Prostate gland (tissue), 2 donors: Measurements from ENCODE around the gene DACH1. TPM values are rescaled to one million over a fixed set of nuclear protein-coding genes. Genes with fewer than 3 reads are reported as not detected.

ENCODE experiments used
- DNase-seq: peaks from one replicate; pipeline ENCODE4 v3.0.0-alpha.2; 2019; ENCODE audit warnings: low spot score
- H3K27ac ChIP-seq, 2 donors: fragments of 200-600 bp; sonication (generic); 2 replicates each; pipeline ENCODE4 v1.5.1; 2017 to 2019
- H3K27me3 ChIP-seq: fragments of 200-600 bp; sonication (generic); replicated peaks from 2 replicates; pipeline ENCODE4 v1.5.1; 2019; ENCODE audit not compliant: insufficient read depth
- H3K36me3 ChIP-seq, 2 donors: fragments of 200-600 bp; sonication (generic); 1 replicate in 1 of 2; 2 replicates in 1 of 2; pipeline versions ENCODE4 v1.5.1 to v1.8.1; 2017 to 2019
- H3K4me1 ChIP-seq: fragments of 200-600 bp; sonication (generic); replicated peaks from 2 replicates; pipeline ENCODE4 v1.5.1; 2019
- H3K4me3 ChIP-seq, 2 donors: fragments of 200-600 bp; sonication (generic); 2 replicates each; pipeline ENCODE4 v1.5.1; 2017 to 2019
- H3K9me3 ChIP-seq: fragments of 200-600 bp; sonication (generic); 2 replicates; pipeline ENCODE4 v1.5.1; 2017
- POLR2A ChIP-seq: fragments of 450-650 bp; IDR thresholded peaks from one replicate; pipeline ENCODE4 v1.6.1; 2016; ENCODE audit warnings: antibody characterized with exemption, mild to moderate bottlenecking
- POLR2AphosphoS5 ChIP-seq: sonication (generic); formaldehyde crosslinking; IDR thresholded peaks from one replicate; pipeline ENCODE4 v1.6.1; 2017; ENCODE audit warnings: antibody characterized with exemption
- WGBS: methylation state at CpG from one replicate; pipeline ENCODE4 v1.1.5; 2018; 5-methylcytosine and 5-hydroxymethylcytosine counted together
- intact Hi-C: fragments of 100-400 bp; cut with DNase I; formaldehyde crosslinking; loops from one replicate; pipeline ENCODE4 v1.14.2; 2022
- total RNA-seq, 2 donors: library from RNA; depleted of rRNA; stranded (reverse); fragments of >200 nt; gene quantifications; one replicate each; pipeline ENCODE4 v1.1.0, GENCODE V29; 2016
- TF ChIP-seq, protein P1 (sequence below), 4 experiments: fragments of 200-600 bp in 2 of 4; fragments of 450-650 bp in 2 of 4; sonication (generic) in 2 of 4; IDR thresholded peaks; 1 replicate in 3 of 4; 2 replicates in 1 of 4; pipeline ENCODE4 v1.5.1; 2016 to 2019; ENCODE audit warnings: antibody characterized with exemption in 4 of 4, mild to moderate bottlenecking in 2 of 4, moderate library complexity in 2 of 4

The DACH1 gene
- total RNA-seq, 2 donors from 2014 or later, result 14.6 to 18.0 TPM

DNA sequence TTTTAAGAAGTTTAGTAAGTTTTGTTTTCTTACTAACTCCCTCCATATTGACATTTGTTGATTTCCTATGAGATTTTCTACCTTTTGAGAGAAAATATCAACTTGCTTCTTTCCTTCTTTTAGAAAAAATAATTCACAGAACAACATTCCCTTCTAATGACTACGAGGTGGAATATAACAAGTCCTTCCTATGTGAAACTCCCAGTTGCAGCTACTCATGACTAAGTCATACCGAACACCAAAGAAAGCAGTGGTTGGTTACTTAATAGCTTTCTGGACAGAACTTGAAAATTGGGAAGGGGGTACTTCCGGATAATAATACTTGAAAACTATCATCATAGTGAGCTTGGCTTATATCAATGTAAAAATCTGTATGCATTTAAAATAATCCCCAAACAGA is 144.8 kb downstream of the DACH1 start:
- Histone ChIP-seq H3K27me3 (no peaks in the 10 kb centered on the region), H3K4me3 (no peak overlapping the region), H3K4me1 (no peaks in the 10 kb centered on the region), H3K27ac (no peak overlapping the region), H3K36me3 (no peaks in the 10 kb centered on the region), H3K9me3 (no peaks in the 10 kb centered on the region)
- TF ChIP-seq, protein P1, sequence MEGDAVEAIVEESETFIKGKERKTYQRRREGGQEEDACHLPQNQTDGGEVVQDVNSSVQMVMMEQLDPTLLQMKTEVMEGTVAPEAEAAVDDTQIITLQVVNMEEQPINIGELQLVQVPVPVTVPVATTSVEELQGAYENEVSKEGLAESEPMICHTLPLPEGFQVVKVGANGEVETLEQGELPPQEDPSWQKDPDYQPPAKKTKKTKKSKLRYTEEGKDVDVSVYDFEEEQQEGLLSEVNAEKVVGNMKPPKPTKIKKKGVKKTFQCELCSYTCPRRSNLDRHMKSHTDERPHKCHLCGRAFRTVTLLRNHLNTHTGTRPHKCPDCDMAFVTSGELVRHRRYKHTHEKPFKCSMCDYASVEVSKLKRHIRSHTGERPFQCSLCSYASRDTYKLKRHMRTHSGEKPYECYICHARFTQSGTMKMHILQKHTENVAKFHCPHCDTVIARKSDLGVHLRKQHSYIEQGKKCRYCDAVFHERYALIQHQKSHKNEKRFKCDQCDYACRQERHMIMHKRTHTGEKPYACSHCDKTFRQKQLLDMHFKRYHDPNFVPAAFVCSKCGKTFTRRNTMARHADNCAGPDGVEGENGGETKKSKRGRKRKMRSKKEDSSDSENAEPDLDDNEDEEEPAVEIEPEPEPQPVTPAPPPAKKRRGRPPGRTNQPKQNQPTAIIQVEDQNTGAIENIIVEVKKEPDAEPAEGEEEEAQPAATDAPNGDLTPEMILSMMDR (IDR thresholded peaks at IDR 0.05), result no peak
- no peak for DNase-seq
- 87% methylated on average over 3 of the region's 3 CpGs for WGBS
- intact Hi-C loops, result no loop called here

DNA sequence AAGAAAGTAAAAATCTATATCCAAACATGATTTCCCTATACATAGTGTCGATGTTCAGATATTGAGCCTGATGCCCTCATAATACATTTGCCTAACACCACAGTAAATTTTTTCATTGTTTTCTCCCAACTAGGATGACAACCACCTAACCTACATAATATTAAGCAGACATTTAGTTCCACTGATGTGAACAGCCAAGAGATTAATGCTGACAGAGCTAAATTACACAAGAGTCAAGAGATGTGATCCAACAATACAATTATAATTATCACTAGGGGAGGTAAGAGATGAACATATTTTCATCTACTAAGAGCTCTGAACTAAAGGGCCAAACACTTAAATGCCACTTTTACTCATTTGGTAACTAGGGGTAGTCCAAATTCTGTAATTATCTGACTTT is 145.9 kb downstream of the DACH1 start:
- intact Hi-C loops, result no loop called here
- Histone ChIP-seq H3K9me3 (no peaks in the 10 kb centered on the region), H3K4me1 (no peaks in the 10 kb centered on the region), H3K36me3 (no peaks in the 10 kb centered on the region), H3K27ac (no peak overlapping the region), H3K27me3 (no peaks in the 10 kb centered on the region), H3K4me3 (no peak overlapping the region)
- TF ChIP-seq, protein P1 (IDR thresholded peaks at IDR 0.05), result no peak
- TF ChIP-seq POLR2A (no peak), POLR2AphosphoS5 (no peak)
- 97% methylated on average over 1 of the region's 1 CpG for WGBS
- no peak for DNase-seq

DNA sequence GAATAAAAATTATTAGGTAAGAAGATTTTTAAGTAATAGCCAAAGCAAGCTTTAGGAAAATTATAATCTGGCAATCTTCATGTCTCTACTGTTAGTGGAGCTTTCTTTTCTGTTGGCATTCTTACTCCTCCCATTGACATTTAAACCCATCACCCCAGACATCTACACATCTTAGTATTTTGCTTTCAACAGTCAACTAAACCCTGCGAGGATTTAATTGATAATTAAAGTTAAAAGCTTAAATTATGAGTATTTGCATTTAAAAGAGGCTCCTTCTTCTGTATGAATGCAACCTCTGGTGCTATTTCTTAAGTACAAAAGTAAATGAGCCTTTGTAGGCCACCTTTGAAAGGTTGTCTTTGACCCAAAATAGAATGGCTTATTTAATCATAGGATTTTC is 148.1 kb downstream of the DACH1 start:
- intact Hi-C loops, result no loop called here
- 67% methylated on average over 1 of the region's 1 CpG for WGBS

DNA sequence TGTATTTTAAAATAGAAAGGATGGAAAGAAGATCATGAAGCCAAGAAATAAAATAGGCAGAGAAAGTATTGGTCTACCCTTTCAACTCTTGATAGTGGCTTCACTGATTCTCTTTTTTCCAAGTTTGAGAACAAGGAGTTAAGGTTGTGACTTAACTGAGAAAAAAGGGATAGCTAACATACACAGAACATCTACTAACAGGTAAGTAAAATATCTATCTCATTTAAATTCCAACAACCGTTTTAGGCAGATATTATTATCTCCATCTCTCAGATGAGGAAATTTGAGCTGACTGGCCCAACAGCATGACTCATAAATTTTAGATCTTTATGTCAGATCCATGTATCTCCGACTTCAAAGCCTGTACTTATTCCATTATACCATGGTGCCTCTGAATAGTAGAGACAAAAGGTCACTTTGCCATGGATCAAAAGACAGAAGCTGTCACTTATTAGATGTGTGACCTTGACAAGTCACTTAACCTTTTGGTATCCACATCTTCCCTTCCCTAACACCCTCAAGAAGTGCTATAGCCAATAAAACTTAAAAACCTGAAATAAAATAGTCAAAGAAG is 152.1 kb downstream of the DACH1 start:
- no peak overlapping the region for H3K27ac ChIP-seq
- no peaks in the 10 kb centered on the region for H3K9me3 ChIP-seq
- WGBS, result 56% methylated on average over 2 of the region's 2 CpGs
- TF ChIP-seq POLR2AphosphoS5 (no peak), POLR2A (no peak)
- TF ChIP-seq, protein P1 (IDR thresholded peaks at IDR 0.05), result no peak
- H3K4me3 ChIP-seq, result no peak overlapping the region
- intact Hi-C loops, result no loop called here
- no peak for DNase-seq
- no peaks in the 10 kb centered on the region for H3K4me1 ChIP-seq
- no peaks in the 10 kb centered on the region for H3K27me3 ChIP-seq
- H3K36me3 ChIP-seq, result no peaks in the 10 kb centered on the region

More for the DNA sequence above, 148.1 kb downstream of the DACH1 start:
- DNase-seq, result no peak
- Histone ChIP-seq H3K27me3 (no peaks in the 10 kb centered on the region), H3K4me3 (no peak overlapping the region), H3K36me3 (no peaks in the 10 kb centered on the region), H3K4me1 (no peaks in the 10 kb centered on the region), H3K9me3 (no peaks in the 10 kb centered on the region), H3K27ac (no peak overlapping the region)
- TF ChIP-seq, protein P1 (IDR thresholded peaks at IDR 0.05), result no peak
- TF ChIP-seq POLR2A (no peak), POLR2AphosphoS5 (no peak)

DNA sequence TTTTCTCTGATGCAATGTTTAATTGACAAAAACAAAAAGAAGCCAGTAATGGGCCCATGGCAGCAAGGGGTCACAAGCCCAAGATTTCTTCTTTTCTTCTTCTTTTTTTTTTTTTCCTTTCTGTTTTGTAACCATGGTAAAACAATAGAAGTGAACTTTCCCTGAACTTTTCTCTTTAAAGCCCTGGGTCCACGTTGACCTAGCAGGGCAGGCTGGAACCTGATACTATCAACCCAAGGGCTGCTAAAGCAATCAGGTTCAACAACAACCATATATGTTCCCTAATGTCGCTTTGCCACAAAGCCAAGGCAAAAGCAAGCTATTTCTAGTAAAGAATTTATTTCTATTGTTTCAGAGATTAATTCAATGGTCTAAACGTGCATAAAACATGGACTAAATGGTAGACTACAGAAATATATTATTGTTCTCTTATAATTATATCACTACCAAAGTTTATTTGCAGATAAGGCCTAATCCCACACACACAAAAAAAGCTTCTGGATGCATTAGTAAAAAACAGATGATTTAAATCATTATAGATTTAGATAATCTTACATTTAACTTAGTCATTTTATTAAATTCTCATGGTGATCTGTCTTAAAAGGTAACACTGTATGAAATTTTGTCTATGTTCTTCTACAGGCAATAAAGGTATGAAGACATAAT is 153.9 kb downstream of the DACH1 start:
- no peaks in the 10 kb centered on the region for H3K27me3 ChIP-seq
- TF ChIP-seq POLR2A, result no peak
- TF ChIP-seq POLR2AphosphoS5, result no peak
- TF ChIP-seq, protein P1 (IDR thresholded peaks at IDR 0.05), result no peak
- WGBS, result 20% methylated on average over 3 of the region's 3 CpGs
- no peaks in the 10 kb centered on the region for H3K9me3 ChIP-seq
- no peak overlapping the region for H3K27ac ChIP-seq
- no peak for DNase-seq
- intact Hi-C loops, result no loop called here
- no peak overlapping the region for H3K4me3 ChIP-seq
- H3K36me3 ChIP-seq, result no peaks in the 10 kb centered on the region
- no peaks in the 10 kb centered on the region for H3K4me1 ChIP-seq
